NCI-H774 (cell line): ENCODE results near the gene TCEA2.

Source experiments
- DNase-seq: peaks from one replicate; lab custom pipeline; 2025; lab: John Stamatoyannopoulos, UW

TCEA2 gene

GRCh38 chr20:64035933-64036345, 27.1 kb upstream of the TCEA2 start, which contains the start of gene C20orf204:
Gene C20orf204 (plus strand): TSS chr20:64036182. CDS start chr20:64036324, 142 bp downstream.
- no peak for DNase-seq

GRCh38 chr20:64036346-64037198, 26.4 kb upstream of the TCEA2 start:
- DNase-seq = no peak

GRCh38 chr20:64037199-64037497, 25.9 kb upstream of the TCEA2 start:
- no peak for DNase-seq

- DNase-seq = no peak
Observed at GRCh38 chr20:64037498-64038213, 25.3 kb upstream of the TCEA2 start.

- DNase-seq = no peak
Observed at GRCh38 chr20:64038224-64038564, 24.8 kb upstream of the TCEA2 start.

- DNase-seq = peak; percentile 36
Observed at GRCh38 chr20:64038565-64039292, 24.3 kb upstream of the TCEA2 start.

GRCh38 chr20:64039293-64040160, 23.5 kb upstream of the TCEA2 start:
- no peak for DNase-seq

- DNase-seq = no peak
Observed at GRCh38 chr20:64040231-64041039, 22.6 kb upstream of the TCEA2 start.

GRCh38 chr20:64041040-64041780, 21.8 kb upstream of the TCEA2 start:
- no peak for DNase-seq

GRCh38 chr20:64041781-64042053, 21.3 kb upstream of the TCEA2 start:
- no peak for DNase-seq

- no peak for DNase-seq
Observed at GRCh38 chr20:64042054-64042781, 20.8 kb upstream of the TCEA2 start.

- DNase-seq = no peak
Observed at GRCh38 chr20:64043768-64044167, 19.2 kb upstream of the TCEA2 start.

- no peak for DNase-seq
Observed at GRCh38 chr20:64044484-64045247, 18.3 kb upstream of the TCEA2 start.

GRCh38 chr20:64045346-64046011, 17.5 kb upstream of the TCEA2 start:
- DNase-seq = no peak

GRCh38 chr20:64047046-64047389, 16.0 kb upstream of the TCEA2 start:
- DNase-seq = no peak

GRCh38 chr20:64047968-64048401, 15.0 kb upstream of the TCEA2 start:
- DNase-seq = no peak

GRCh38 chr20:64048402-64049044, 14.5 kb upstream of the TCEA2 start:
- DNase-seq = no peak
